Measurements from ENCODE around the gene EFHB. TPM values are rescaled to one million over a fixed set of nuclear protein-coding genes. Genes with fewer than 3 reads are reported as not detected.

The EFHB gene
- total RNA-seq, 1 experiment from 2014 or later = 1.5 TPM

DNA sequence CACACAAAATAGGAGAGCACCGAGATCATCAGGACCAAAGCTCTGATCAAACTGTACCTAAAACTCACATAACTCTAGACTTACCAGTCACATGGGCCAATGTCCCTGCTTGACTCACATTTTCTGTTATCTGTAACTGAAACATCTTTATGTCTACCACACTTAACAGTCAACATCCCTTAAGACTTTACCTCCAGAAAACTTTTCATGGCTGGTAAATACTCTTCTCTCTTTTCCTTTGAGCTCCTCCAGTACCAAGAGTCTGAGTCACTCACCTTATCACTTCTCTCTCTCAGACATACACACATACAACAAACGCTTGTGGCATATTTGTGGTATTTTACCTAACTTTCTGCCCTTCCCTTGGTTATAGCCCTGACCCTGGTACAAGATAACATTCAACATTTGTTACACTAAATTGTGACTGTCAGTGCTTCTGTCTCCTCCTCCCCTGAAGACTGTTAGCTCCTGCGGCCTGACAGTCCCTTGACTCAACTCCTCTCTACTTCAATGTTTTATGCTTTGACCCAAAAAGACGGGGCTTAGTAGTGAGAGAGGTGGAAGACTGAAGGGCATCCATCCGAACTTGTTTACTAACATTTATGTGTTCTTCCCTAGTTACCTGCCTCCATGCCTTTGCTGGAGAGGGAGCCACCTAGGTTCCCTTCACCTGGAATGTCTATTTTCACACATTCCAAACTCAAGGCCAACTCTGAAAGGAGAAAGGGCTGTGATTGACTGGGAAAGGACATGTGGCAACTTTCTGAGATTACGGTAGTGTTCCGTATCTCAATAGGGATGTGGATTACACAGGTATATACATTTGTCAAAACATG lies 3.7 kb upstream of the EFHB start:
- DNase-seq (ENCODE audit: unreplicated experiment) = no peak
- Mint-ChIP-seq H3K9me3 (ENCODE audit: unreplicated experiment) (no peaks in the 10 kb centered on the region), H3K4me1 (ENCODE audit: insufficient read depth, unreplicated experiment) (peaks cover 14% of the 10 kb centered on the region), H3K4me3 (ENCODE audit: unreplicated experiment) (no peak overlapping the region), H3K36me3 (ENCODE audit: insufficient read depth, unreplicated experiment) (peaks cover 8% of the 10 kb centered on the region), H3K27ac (ENCODE audit: low read depth, unreplicated experiment) (no peak overlapping the region), H3K27me3 (ENCODE audit: insufficient read depth, unreplicated experiment) (no peaks in the 10 kb centered on the region)
- TF ChIP-seq, protein P1, sequence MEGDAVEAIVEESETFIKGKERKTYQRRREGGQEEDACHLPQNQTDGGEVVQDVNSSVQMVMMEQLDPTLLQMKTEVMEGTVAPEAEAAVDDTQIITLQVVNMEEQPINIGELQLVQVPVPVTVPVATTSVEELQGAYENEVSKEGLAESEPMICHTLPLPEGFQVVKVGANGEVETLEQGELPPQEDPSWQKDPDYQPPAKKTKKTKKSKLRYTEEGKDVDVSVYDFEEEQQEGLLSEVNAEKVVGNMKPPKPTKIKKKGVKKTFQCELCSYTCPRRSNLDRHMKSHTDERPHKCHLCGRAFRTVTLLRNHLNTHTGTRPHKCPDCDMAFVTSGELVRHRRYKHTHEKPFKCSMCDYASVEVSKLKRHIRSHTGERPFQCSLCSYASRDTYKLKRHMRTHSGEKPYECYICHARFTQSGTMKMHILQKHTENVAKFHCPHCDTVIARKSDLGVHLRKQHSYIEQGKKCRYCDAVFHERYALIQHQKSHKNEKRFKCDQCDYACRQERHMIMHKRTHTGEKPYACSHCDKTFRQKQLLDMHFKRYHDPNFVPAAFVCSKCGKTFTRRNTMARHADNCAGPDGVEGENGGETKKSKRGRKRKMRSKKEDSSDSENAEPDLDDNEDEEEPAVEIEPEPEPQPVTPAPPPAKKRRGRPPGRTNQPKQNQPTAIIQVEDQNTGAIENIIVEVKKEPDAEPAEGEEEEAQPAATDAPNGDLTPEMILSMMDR (IDR thresholded peaks at IDR 0.05; ENCODE audit: unreplicated experiment) = no peak
- intact Hi-C loops (cut with micrococcal nuclease) = no loop called here
- POLR2A ChIA-PET = no interaction called here
- no TSS peak for BruUV-seq (replicated peaks)
- CTCF ChIA-PET = interaction anchor here (0.6 to 1.3 kb wide), 3 partner anchors 52 to 1066 kb away, joined by 3 read pairs; no protein-coding TSS in a partner anchor

DNA sequence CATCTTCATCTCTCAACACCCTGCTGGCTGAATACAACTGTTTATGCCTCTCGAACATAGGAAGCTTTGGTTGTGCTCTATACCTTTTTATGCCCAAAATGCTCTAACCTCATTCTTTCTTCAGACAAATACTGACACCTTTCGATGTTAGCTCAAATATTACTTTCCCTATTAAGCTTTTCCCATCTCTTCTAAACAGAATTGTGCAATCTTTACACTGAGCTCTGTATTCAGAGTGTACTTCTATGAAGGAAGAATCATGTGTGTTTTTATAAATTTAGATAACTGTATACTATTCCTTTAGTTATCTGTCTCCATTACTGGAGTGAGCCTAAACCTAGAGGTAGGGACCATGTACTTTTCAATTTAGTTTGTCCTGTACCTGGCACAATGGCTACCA lies 1.6 kb downstream of the EFHB start:
- TF ChIP-seq, protein P1 (IDR thresholded peaks at IDR 0.05; ENCODE audit: unreplicated experiment) = no peak
- BruUV-seq (replicated peaks) = no TSS peak
- intact Hi-C loops (cut with micrococcal nuclease) = no loop called here
- H3K27ac Mint-ChIP-seq (ENCODE audit: low read depth, unreplicated experiment) = no peak overlapping the region
- DNase-seq (ENCODE audit: unreplicated experiment) = no peak
- no peak overlapping the region for H3K4me3 Mint-ChIP-seq (ENCODE audit: unreplicated experiment)
- no peaks in the 10 kb centered on the region for H3K9me3 Mint-ChIP-seq (ENCODE audit: unreplicated experiment)
- CTCF ChIA-PET = interaction anchor here (0.5 kb wide), 1 partner anchor 306 kb away, joined by 3 read pairs; no protein-coding TSS in a partner anchor
- POLR2A ChIA-PET = no interaction called here
- H3K27me3 Mint-ChIP-seq (ENCODE audit: insufficient read depth, unreplicated experiment) = no peaks in the 10 kb centered on the region
- H3K4me1 Mint-ChIP-seq (ENCODE audit: insufficient read depth, unreplicated experiment) = peaks cover 19% of the 10 kb centered on the region
- H3K36me3 Mint-ChIP-seq (ENCODE audit: insufficient read depth, unreplicated experiment) = peaks cover 8% of the 10 kb centered on the region

DNA sequence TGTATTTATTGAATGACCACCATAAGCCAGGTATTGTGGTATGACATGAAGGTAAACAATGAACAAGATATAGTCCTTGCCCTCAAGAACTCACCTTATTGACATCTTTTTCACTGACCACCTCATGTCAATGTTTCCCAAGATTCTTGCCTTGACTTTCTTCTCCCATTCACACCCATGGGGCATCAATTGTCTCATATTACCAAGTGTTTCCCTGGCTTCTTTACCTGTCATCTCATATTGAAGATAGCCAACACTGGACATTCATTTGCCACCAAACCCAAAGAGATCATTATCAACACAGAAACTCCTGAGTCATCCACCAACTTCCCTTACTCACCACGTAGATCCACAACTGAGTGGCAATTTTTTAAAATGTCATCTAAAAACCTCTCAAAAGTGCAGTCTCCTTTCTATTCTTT lies 2.2 kb downstream of the EFHB start:
- Mint-ChIP-seq H3K27me3 (ENCODE audit: insufficient read depth, unreplicated experiment) (no peaks in the 10 kb centered on the region), H3K36me3 (ENCODE audit: insufficient read depth, unreplicated experiment) (peaks cover 8% of the 10 kb centered on the region), H3K27ac (ENCODE audit: low read depth, unreplicated experiment) (no peak overlapping the region), H3K4me1 (ENCODE audit: insufficient read depth, unreplicated experiment) (peaks cover 17% of the 10 kb centered on the region), H3K9me3 (ENCODE audit: unreplicated experiment) (no peaks in the 10 kb centered on the region), H3K4me3 (ENCODE audit: unreplicated experiment) (no peak overlapping the region)
- no TSS peak for BruUV-seq (replicated peaks)
- intact Hi-C loops (cut with micrococcal nuclease) = no loop called here
- no peak for DNase-seq (ENCODE audit: unreplicated experiment)
- ChIA-PET CTCF (interaction anchor here (0.5 kb wide), 2 partner anchors 21 to 307 kb away, joined by 3 read pairs; no protein-coding TSS in a partner anchor), POLR2A (no interaction called here)
- TF ChIP-seq, protein P1 (IDR thresholded peaks at IDR 0.05; ENCODE audit: unreplicated experiment) = no peak

DNA sequence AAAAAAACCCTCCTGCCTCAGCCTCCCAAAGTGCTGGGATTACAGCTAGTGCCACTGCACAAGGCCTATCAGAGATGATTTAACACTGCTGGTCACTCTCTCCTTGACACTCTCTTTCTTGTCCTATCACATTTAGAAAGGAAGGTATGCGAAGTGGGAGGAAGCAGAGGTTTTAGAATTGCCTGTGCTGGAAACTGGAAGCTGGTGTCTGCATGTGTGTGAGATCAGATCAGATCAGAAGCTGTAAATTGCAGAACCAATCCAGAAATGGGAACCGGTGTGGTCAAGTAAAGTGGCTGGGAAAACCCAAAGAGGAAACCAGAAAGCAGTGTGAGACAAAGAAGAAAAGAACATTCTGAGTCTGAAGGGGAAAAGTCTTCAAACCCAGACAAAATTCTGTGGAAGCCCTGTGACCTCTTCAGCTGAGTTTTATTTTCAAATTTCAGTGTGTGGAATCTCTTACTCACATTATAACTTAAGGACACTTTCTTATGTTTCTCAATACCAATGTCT lies 2.8 kb downstream of the EFHB start:
- Mint-ChIP-seq H3K27me3 (ENCODE audit: insufficient read depth, unreplicated experiment) (no peaks in the 10 kb centered on the region), H3K4me1 (ENCODE audit: insufficient read depth, unreplicated experiment) (peaks cover 17% of the 10 kb centered on the region), H3K36me3 (ENCODE audit: insufficient read depth, unreplicated experiment) (peaks cover 8% of the 10 kb centered on the region), H3K4me3 (ENCODE audit: unreplicated experiment) (no peak overlapping the region), H3K27ac (ENCODE audit: low read depth, unreplicated experiment) (no peak overlapping the region), H3K9me3 (ENCODE audit: unreplicated experiment) (no peaks in the 10 kb centered on the region)
- TF ChIP-seq, protein P1 (IDR thresholded peaks at IDR 0.05; ENCODE audit: unreplicated experiment) = no peak
- BruUV-seq (replicated peaks) = no TSS peak
- DNase-seq (ENCODE audit: unreplicated experiment) = no peak
- ChIA-PET CTCF (interaction anchor here (0.5 kb wide), 1 partner anchor 22 kb away, joined by 3 read pairs; no protein-coding TSS in a partner anchor), POLR2A (no interaction called here)
- intact Hi-C loops (cut with micrococcal nuclease) = no loop called here
